HEK293 (cell line): ENCODE measurements around the gene EDAR.

Experiments used
- CTCF ChIA-PET: fragments of 350-600 bp; formaldehyde crosslinking; extraction: SDS; loops from one replicate; lab custom pipeline; 2021; ENCODE audit warnings: antibody characterized with exemption; lab: Yijun Ruan, JAX
- POLR2A ChIA-PET: fragments of 300-600 bp; formaldehyde crosslinking; extraction: SDS; loops from one replicate; lab custom pipeline; 2020; ENCODE audit warnings: antibody characterized with exemption, inconsistent platforms; lab: Yijun Ruan, JAX
- H3K27ac ChIP-seq: fragments of 200-500 bp; sonication (Bioruptor generic); 2 replicates; pipeline ENCODE4 v1.5.1; 2014; ENCODE audit warnings: low read depth, low read length, control low read depth, inconsistent platforms; ENCODE audit errors: extremely low read depth
- H3K36me3 ChIP-seq, 2 experiments: fragments of 200-500 bp in 1 of 2; sonication (Bioruptor generic) in 1 of 2; 1 replicate in 1 of 2; 2 replicates in 1 of 2; pipeline ENCODE4 v1.5.1; 2014 to 2017; ENCODE audit warnings: inconsistent platforms in 2 of 2, low read length in 2 of 2; ENCODE audit not compliant: control insufficient read depth in 2 of 2, insufficient read depth in 1 of 2
- H3K4me1 ChIP-seq: fragments of 200-500 bp; sonication (Bioruptor generic); 2 replicates; pipeline ENCODE4 v1.5.1; 2014; ENCODE audit warnings: mild to moderate bottlenecking, low read length, inconsistent platforms; ENCODE audit not compliant: control insufficient read depth, insufficient read depth
- H3K4me3 ChIP-seq: 2 replicates; pipeline ENCODE4 v1.5.1; 2011; ENCODE audit warnings: low read depth, mild to moderate bottlenecking, control low read depth, low read length, moderate library complexity
- H3K9me3 ChIP-seq: fragments of 200-500 bp; sonication (Bioruptor generic); 2 replicates; pipeline ENCODE4 v1.5.1; 2014; ENCODE audit warnings: low read depth, low read length, inconsistent platforms; ENCODE audit not compliant: control insufficient read depth, insufficient read depth
- BCL11B ChIP-seq: fragments of 450-650 bp; formaldehyde crosslinking; IDR thresholded peaks from 2 replicates; pipeline ENCODE4 v1.5.1; 2016; ENCODE audit warnings: low read depth, missing biosample characterization, missing genetic modification characterization
- GLIS1 ChIP-seq: fragments of 450-650 bp; formaldehyde crosslinking; IDR thresholded peaks from 2 replicates; pipeline ENCODE4 v1.5.1; 2016; ENCODE audit warnings: missing biosample characterization, missing genetic modification characterization
- KLF1 ChIP-seq: fragments of 450-650 bp; formaldehyde crosslinking; IDR thresholded peaks from 2 replicates; pipeline ENCODE4 v1.5.1; 2016; ENCODE audit warnings: missing biosample characterization, missing genetic modification characterization
- KLF7 ChIP-seq: fragments of 450-650 bp; formaldehyde crosslinking; IDR thresholded peaks from 2 replicates; pipeline ENCODE4 v1.5.1; 2016; ENCODE audit warnings: missing biosample characterization, missing genetic modification characterization, borderline replicate concordance
- PRDM1 ChIP-seq: fragments of 450-650 bp; formaldehyde crosslinking; IDR thresholded peaks from 2 replicates; pipeline ENCODE4; 2016; ENCODE audit warnings: missing biosample characterization, missing genetic modification characterization
- SETDB1 ChIP-seq: IDR thresholded peaks from one replicate; pipeline ENCODE4 v1.6.1; 2017; ENCODE audit warnings: mild to moderate bottlenecking, low read length, moderate library complexity, mixed read lengths; ENCODE audit not compliant: insufficient read length
- WT1 ChIP-seq: fragments of 450-650 bp; formaldehyde crosslinking; IDR thresholded peaks from 2 replicates; pipeline ENCODE4 v1.5.1; 2016; ENCODE audit warnings: missing biosample characterization, missing genetic modification characterization
- YY1 ChIP-seq: fragments of 450-650 bp; formaldehyde crosslinking; IDR thresholded peaks from 2 replicates; pipeline ENCODE4 v1.5.1; 2018; ENCODE audit warnings: missing biosample characterization, missing genetic modification characterization
- ZFP37 ChIP-seq: fragments of 450-650 bp; formaldehyde crosslinking; IDR thresholded peaks from 2 replicates; pipeline ENCODE4 v1.5.1; 2016; ENCODE audit warnings: missing biosample characterization, missing genetic modification characterization
- ZNF155 ChIP-seq: fragments of 450-650 bp; formaldehyde crosslinking; IDR thresholded peaks from 2 replicates; pipeline ENCODE4 v1.5.1; 2016; ENCODE audit warnings: missing biosample characterization, missing genetic modification characterization
- ZNF16 ChIP-seq: fragments of 450-650 bp; formaldehyde crosslinking; IDR thresholded peaks from 2 replicates; pipeline ENCODE4 v1.5.1; 2016; ENCODE audit warnings: low read depth, missing biosample characterization, missing genetic modification characterization
- ZNF23 ChIP-seq: fragments of 450-650 bp; formaldehyde crosslinking; IDR thresholded peaks from 2 replicates; pipeline ENCODE4 v1.5.1; 2016; ENCODE audit warnings: missing biosample characterization, missing genetic modification characterization, borderline replicate concordance
- ZNF266 ChIP-seq: fragments of 450-650 bp; formaldehyde crosslinking; IDR thresholded peaks from 2 replicates; pipeline ENCODE4 v1.5.1; 2016; ENCODE audit warnings: missing biosample characterization, missing genetic modification characterization, low read depth
- ZNF366 ChIP-seq: fragments of 450-650 bp; formaldehyde crosslinking; conservative IDR thresholded peaks from 2 replicates; pipeline ENCODE4 v1.5.1; 2016; ENCODE audit warnings: missing biosample characterization, missing genetic modification characterization
- ZNF37A ChIP-seq: fragments of 450-650 bp; IDR thresholded peaks from 2 replicates; pipeline ENCODE4 v1.5.1; 2018; ENCODE audit warnings: missing biosample characterization, missing genetic modification characterization
- ZNF629 ChIP-seq: fragments of 450-650 bp; formaldehyde crosslinking; IDR thresholded peaks from 2 replicates; pipeline ENCODE4 v1.5.1; 2017; ENCODE audit warnings: missing biosample characterization, missing genetic modification characterization
- ZNF747 ChIP-seq: fragments of 450-650 bp; formaldehyde crosslinking; IDR thresholded peaks from 2 replicates; pipeline ENCODE4 v1.5.1; 2016; ENCODE audit warnings: missing biosample characterization, missing genetic modification characterization
- ZNF776 ChIP-seq: fragments of 450-650 bp; formaldehyde crosslinking; IDR thresholded peaks from 2 replicates; pipeline ENCODE4 v1.5.0; 2017; ENCODE audit warnings: missing biosample characterization, missing genetic modification characterization, borderline replicate concordance
- ZSCAN23 ChIP-seq: fragments of 450-650 bp; formaldehyde crosslinking; IDR thresholded peaks from 2 replicates; pipeline ENCODE4 v1.5.1; 2016; ENCODE audit warnings: missing biosample characterization, missing genetic modification characterization
- TF ChIP-seq, protein P1 (sequence below): fragments of 450-650 bp; formaldehyde crosslinking; IDR thresholded peaks from 2 replicates; pipeline ENCODE4 v1.5.1; 2016; ENCODE audit warnings: missing biosample characterization, missing genetic modification characterization
- TF ChIP-seq, protein P2 (sequence below): fragments of 450-650 bp; formaldehyde crosslinking; IDR thresholded peaks from 2 replicates; pipeline ENCODE4 v1.5.1; 2016; ENCODE audit warnings: missing biosample characterization, missing genetic modification characterization
- TF ChIP-seq, protein P3 (sequence below): fragments of 450-650 bp; formaldehyde crosslinking; IDR thresholded peaks from 2 replicates; pipeline ENCODE4 v1.5.1; 2016; ENCODE audit warnings: missing biosample characterization, missing genetic modification characterization
- TF ChIP-seq, protein P4 (sequence below): fragments of 450-650 bp; formaldehyde crosslinking; IDR thresholded peaks from 2 replicates; pipeline ENCODE4 v1.5.1; 2016; ENCODE audit warnings: missing biosample characterization, missing genetic modification characterization, low read depth

The EDAR gene

DNA sequence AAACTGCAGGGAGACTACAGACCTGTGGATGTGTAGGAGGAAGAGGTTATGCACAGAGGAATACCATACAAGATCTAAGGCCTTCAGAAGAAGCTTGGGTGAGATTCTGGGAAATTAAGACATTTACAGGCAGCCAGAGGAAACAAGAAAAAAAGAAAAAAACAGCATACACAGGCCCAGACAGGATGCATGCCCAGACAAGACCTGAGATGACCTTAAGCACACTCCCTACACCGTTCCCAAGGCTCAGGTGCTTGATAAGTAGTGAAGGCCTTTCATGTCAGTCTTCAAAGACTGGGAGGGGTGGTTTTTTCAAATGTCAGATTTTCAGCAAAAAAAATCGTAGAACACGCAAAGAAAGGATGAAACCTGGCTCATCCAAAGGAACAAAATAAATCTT, 119.5 kb downstream of the EDAR start:
- POLR2A ChIA-PET, result no interaction called here
- Histone ChIP-seq H3K4me1 (no peaks in the 10 kb centered on the region), H3K27ac (no peak overlapping the region), H3K9me3 (no peaks in the 10 kb centered on the region), H3K4me3 (no peak overlapping the region), H3K36me3 (peaks cover 1 to 42% of the 10 kb centered on the region in 2 experiments; a peak in 2 of 3 replicates)
- TF ChIP-seq ZNF747 (tag by site-specific recombination), result no peak
- no peak for TF ChIP-seq WT1
- no peak for TF ChIP-seq KLF1
- TF ChIP-seq, protein P1, sequence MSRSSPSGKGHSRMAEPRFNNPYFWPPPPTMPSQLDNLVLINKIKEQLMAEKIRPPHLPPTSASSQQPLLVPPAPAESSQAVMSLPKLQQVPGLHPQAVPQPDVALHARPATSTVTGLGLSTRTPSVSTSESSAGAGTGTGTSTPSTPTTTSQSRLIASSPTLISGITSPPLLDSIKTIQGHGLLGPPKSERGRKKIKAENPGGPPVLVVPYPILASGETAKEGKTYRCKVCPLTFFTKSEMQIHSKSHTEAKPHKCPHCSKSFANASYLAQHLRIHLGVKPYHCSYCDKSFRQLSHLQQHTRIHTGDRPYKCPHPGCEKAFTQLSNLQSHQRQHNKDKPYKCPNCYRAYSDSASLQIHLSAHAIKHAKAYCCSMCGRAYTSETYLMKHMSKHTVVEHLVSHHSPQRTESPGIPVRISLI (tag by site-specific recombination), result no peak
- no peak for TF ChIP-seq ZNF23 (tag by site-specific recombination)
- TF ChIP-seq, protein P2, sequence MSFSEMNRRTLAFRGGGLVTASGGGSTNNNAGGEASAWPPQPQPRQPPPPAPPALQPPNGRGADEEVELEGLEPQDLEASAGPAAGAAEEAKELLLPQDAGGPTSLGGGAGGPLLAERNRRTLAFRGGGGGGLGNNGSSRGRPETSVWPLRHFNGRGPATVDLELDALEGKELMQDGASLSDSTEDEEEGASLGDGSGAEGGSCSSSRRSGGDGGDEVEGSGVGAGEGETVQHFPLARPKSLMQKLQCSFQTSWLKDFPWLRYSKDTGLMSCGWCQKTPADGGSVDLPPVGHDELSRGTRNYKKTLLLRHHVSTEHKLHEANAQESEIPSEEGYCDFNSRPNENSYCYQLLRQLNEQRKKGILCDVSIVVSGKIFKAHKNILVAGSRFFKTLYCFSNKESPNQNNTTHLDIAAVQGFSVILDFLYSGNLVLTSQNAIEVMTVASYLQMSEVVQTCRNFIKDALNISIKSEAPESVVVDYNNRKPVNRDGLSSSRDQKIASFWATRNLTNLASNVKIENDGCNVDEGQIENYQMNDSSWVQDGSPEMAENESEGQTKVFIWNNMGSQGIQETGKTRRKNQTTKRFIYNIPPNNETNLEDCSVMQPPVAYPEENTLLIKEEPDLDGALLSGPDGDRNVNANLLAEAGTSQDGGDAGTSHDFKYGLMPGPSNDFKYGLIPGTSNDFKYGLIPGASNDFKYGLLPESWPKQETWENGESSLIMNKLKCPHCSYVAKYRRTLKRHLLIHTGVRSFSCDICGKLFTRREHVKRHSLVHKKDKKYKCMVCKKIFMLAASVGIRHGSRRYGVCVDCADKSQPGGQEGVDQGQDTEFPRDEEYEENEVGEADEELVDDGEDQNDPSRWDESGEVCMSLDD, result no peak
- TF ChIP-seq, protein P3, sequence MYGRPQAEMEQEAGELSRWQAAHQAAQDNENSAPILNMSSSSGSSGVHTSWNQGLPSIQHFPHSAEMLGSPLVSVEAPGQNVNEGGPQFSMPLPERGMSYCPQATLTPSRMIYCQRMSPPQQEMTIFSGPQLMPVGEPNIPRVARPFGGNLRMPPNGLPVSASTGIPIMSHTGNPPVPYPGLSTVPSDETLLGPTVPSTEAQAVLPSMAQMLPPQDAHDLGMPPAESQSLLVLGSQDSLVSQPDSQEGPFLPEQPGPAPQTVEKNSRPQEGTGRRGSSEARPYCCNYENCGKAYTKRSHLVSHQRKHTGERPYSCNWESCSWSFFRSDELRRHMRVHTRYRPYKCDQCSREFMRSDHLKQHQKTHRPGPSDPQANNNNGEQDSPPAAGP (tag by site-specific recombination), result no peak
- CTCF ChIA-PET, result no interaction called here

DNA sequence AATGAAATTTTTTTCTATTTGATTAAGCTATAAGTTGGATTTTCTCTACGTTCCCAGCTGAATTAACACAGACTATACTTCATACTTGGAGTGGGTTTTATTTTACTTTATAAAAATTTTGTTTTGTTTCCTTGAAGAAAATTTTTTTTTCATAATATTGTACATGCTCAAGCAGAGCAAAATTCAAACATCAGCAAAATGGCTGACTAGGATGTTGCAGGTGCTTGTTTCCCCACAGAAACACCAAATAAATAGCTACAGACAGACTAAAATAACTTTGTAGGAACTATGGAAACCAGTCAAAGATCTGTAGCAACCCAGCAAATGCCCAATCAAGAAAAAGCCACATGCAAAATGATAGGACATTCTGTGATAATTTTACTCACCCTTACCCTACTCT, 120.1 kb downstream of the EDAR start:
- Histone ChIP-seq H3K36me3 (peaks cover 0 to 37% of the 10 kb centered on the region in 2 experiments; a peak in 1 of 3 replicates), H3K4me3 (no peak overlapping the region), H3K4me1 (no peaks in the 10 kb centered on the region), H3K27ac (no peak overlapping the region), H3K9me3 (no peaks in the 10 kb centered on the region)
- ChIA-PET POLR2A (no interaction called here), CTCF (no interaction called here)
- TF ChIP-seq ZNF37A (tag by site-specific recombination) (no peak), PRDM1 (tag by site-specific recombination) (no peak), BCL11B (tag by site-specific recombination) (no peak), ZNF155 (tag by site-specific recombination) (no peak), ZNF776 (no peak), ZSCAN23 (no peak)
- TF ChIP-seq, protein P3 (tag by site-specific recombination), result no peak
- TF ChIP-seq, protein P4, sequence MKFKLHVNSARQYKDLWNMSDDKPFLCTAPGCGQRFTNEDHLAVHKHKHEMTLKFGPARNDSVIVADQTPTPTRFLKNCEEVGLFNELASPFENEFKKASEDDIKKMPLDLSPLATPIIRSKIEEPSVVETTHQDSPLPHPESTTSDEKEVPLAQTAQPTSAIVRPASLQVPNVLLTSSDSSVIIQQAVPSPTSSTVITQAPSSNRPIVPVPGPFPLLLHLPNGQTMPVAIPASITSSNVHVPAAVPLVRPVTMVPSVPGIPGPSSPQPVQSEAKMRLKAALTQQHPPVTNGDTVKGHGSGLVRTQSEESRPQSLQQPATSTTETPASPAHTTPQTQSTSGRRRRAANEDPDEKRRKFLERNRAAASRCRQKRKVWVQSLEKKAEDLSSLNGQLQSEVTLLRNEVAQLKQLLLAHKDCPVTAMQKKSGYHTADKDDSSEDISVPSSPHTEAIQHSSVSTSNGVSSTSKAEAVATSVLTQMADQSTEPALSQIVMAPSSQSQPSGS (tag by site-specific recombination), result no peak

DNA sequence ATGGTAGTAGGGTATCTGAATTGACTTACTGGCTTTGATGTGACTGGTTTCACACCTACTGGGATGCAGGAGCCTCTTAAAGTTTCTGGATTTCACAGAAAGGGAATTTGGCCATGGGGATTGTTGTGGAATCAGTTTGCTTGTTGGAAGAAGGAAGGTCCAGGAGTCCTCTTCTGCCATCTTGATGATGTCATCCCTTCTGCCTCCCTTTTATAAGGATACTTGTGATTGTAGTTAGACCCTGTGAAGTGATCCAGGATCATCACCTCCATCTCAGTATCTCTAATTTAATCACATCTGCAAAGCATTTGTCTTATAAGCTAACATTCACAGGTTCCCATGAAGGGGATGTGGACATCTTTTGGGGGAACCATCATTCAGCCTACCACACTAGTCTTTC, 123.0 kb downstream of the EDAR start:
- Histone ChIP-seq H3K4me1 (no peaks in the 10 kb centered on the region), H3K36me3 (peaks cover 0 to 28% of the 10 kb centered on the region in 2 experiments; a peak in 2 of 3 replicates), H3K4me3 (no peak overlapping the region), H3K27ac (no peak overlapping the region), H3K9me3 (no peaks in the 10 kb centered on the region)
- ChIA-PET CTCF (no interaction called here), POLR2A (no interaction called here)
- TF ChIP-seq SETDB1 (no peak), ZNF629 (tag by site-specific recombination) (no peak), WT1 (no peak), KLF7 (tag by site-specific recombination) (no peak), ZNF266 (tag by site-specific recombination) (no peak), ZFP37 (tag by site-specific recombination) (no peak), ZNF366 (tag by site-specific recombination) (no peak), YY1 (tag by site-specific recombination) (no peak), ZNF16 (no peak), GLIS1 (tag by site-specific recombination) (no peak)
- TF ChIP-seq, protein P1 (tag by site-specific recombination), result no peak
